ENCODE measurements around the gene FREM2. TPM values are rescaled to one million over a fixed set of nuclear protein-coding genes. Genes with fewer than 3 reads are reported as not detected.

The FREM2 gene
- total and polyA plus RNA-seq, 9 of the 15 experiments (the other 6 are each of a cell fraction or from before 2014, with no cell fraction given), result under 0.01 to 0.02 TPM; not detected in 7

GRCh38 chr13:38690231-38690630, 3.4 kb downstream of the FREM2 start (continued):
- no peak for TF ChIP-seq CHAMP1 (IDR thresholded peaks at IDR 0.05)

- 0% methylated on average over 2 of the region's 2 CpGs for WGBS (ENCODE audit: insufficient coverage, low coverage, missing lambda C conversion rate)
- no peak overlapping the region for H2AFZ ChIP-seq (ENCODE audit: low read depth, low read length)
- H3K9me3 ChIP-seq (replicated peaks; ENCODE audit: control insufficient read depth, insufficient read depth, low read depth, low read length), result no peaks in the 10 kb centered on the region
- H4K20me1 ChIP-seq (replicated peaks; ENCODE audit: control insufficient read depth, insufficient read depth, low read length), result no peaks in the 10 kb centered on the region
- no TSS peak for BruUV-seq (replicated peaks)
- in situ Hi-C loops (cut with MboI), result no loop called here
- no peak overlapping the region for H3K4me3 ChIP-seq
- H3K27me3 ChIP-seq (ENCODE audit: control insufficient read depth in 2 of 2, insufficient read depth in 2 of 2, low read length in 2 of 2), result peaks cover 0 to 1% of the 10 kb centered on the region in 2 experiments; a peak in 1 of 5 replicates
- DNase-seq (ENCODE audit: extremely low read depth in 1 of 4, low spot score in 3 of 4) (no peak), FAIRE-seq (no peak), ATAC-seq (no peak)
- no peaks in the 10 kb centered on the region for H3K4me1 ChIP-seq (replicated peaks in 1 of 2; ENCODE audit: control insufficient read depth in 2 of 2, insufficient read depth in 2 of 2, low read length in 2 of 2)
- TF ChIP-seq COPS2 (conservative IDR thresholded peaks at IDR 0.05) (no peak), GABPA (tag; conservative IDR thresholded peaks at IDR 0.05; ENCODE audit: low read depth) (no peak), TCF3 (CRISPR knock-in tag; IDR thresholded peaks at IDR 0.05) (no peak), ZBTB7A (IDR thresholded peaks at IDR 0.05; ENCODE audit: borderline replicate concordance, control insufficient read depth, low read depth, low read length) (no peak), IFI16 (CRISPR knock-in tag; IDR thresholded peaks at IDR 0.05) (no peak), CTCF (IDR thresholded peaks at IDR 0.05 in 2 of 3, conservative IDR thresholded peaks at IDR 0.05 in 1 of 3; ENCODE audit: insufficient read depth in 2 of 3, low read depth in 1 of 3, low read length in 3 of 3) (no peak)
- H3K27ac ChIP-seq (ENCODE audit: extremely low read depth, low read depth, low read length), result no peak overlapping the region
- H3K79me2 ChIP-seq (ENCODE audit: control insufficient read depth, insufficient read depth, low read length), result no peaks in the 10 kb centered on the region
- ChIA-PET POLR2A (no interaction called here), CTCF (ENCODE audit: low intra/inter-chr PET ratio) (interaction anchor here (0.5 kb wide), 1 partner anchor 44 kb away, joined by 3 read pairs; no protein-coding TSS in a partner anchor)
- H3K9me1 ChIP-seq (ENCODE audit: control insufficient read depth, insufficient read depth, low read length), result no peaks in the 10 kb centered on the region
- H3K36me3 ChIP-seq (ENCODE audit: control insufficient read depth, insufficient read depth, low read length), result no peaks in the 10 kb centered on the region
- H3K4me2 ChIP-seq (ENCODE audit: insufficient read depth, low read length), result no peak overlapping the region
- intact Hi-C loops (cut with micrococcal nuclease), result no loop called here
- H3K9ac ChIP-seq (ENCODE audit: insufficient read depth in 1 of 2, low read depth in 2 of 2, low read length in 2 of 2), result no peak overlapping the region
Observed at GRCh38 chr13:38693168-38693567, 6.3 kb downstream of the FREM2 start.
